ENCODE measurements around the gene LDHD. TPM values are rescaled to one million over a fixed set of nuclear protein-coding genes. Genes with fewer than 3 reads are reported as not detected.

Gene LDHD
- total and polyA plus RNA-seq, 9 of the 15 experiments (the other 6 are each of a cell fraction or from before 2014, with no cell fraction given) = 0.19 to 0.86 (median 0.54) TPM; not detected in 3

- TF ChIP-seq E2F6 (IDR thresholded peaks at IDR 0.05; ENCODE audit: borderline replicate concordance in 1 of 2, extremely low read depth in 1 of 2, insufficient read depth in 1 of 2, insufficient read length in 1 of 2, low read depth in 1 of 2, low read length in 1 of 2, poor library complexity in 1 of 2, severe bottlenecking in 1 of 2) (peak in 1 of 2 experiments; percentile 49), ZNF695 (CRISPR knock-in tag; IDR thresholded peaks at IDR 0.05) (no peak), ATF3 (IDR thresholded peaks at IDR 0.05) (peak; percentile 73), ATF3 (CRISPR knock-in tag; conservative IDR thresholded peaks at IDR 0.05) (no peak), MAZ (CRISPR knock-in tag; conservative IDR thresholded peaks at IDR 0.05 in 1 of 2, IDR thresholded peaks at IDR 0.05 in 1 of 2) (no peak)
- TF ChIP-seq, protein P1, sequence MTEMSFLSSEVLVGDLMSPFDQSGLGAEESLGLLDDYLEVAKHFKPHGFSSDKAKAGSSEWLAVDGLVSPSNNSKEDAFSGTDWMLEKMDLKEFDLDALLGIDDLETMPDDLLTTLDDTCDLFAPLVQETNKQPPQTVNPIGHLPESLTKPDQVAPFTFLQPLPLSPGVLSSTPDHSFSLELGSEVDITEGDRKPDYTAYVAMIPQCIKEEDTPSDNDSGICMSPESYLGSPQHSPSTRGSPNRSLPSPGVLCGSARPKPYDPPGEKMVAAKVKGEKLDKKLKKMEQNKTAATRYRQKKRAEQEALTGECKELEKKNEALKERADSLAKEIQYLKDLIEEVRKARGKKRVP (CRISPR knock-in tag; IDR thresholded peaks at IDR 0.05) = no peak
Measured at GRCh38 chr16:75138636-75139035, 22.1 kb upstream of the LDHD start (continued).

GRCh38 chr16:75138233-75138632, 21.7 kb upstream of the LDHD start:
- TF ChIP-seq KDM1A (IDR thresholded peaks at IDR 0.05) (0 out of 4 replicates have a peak, but pooled peaks of 1 of the 2 experiments have one; percentile 7), NBN (IDR thresholded peaks at IDR 0.05; ENCODE audit: low read depth) (no peak)
- BruUV-seq (replicated peaks) = no TSS peak
- H4K20me1 ChIP-seq (replicated peaks; ENCODE audit: control insufficient read depth, insufficient read depth, low read length) = no peaks in the 10 kb centered on the region
- no peak overlapping the region for H2AFZ ChIP-seq (ENCODE audit: low read depth, low read length)
- H3K27ac ChIP-seq (ENCODE audit: extremely low read depth, low read depth, low read length) = no peak overlapping the region
- H3K9me3 ChIP-seq (replicated peaks; ENCODE audit: control insufficient read depth, insufficient read depth, low read depth, low read length) = no peaks in the 10 kb centered on the region
- CTCF ChIA-PET (ENCODE audit: low intra/inter-chr PET ratio) = no interaction called here
- no peak for DNase-seq (ENCODE audit: extremely low read depth in 1 of 4, low spot score in 3 of 4)
- no peak for ATAC-seq
- POLR2A ChIA-PET = interaction anchor here (0.9 kb wide), 1 partner anchor 8 kb away, joined by 3 read pairs; no protein-coding TSS in a partner anchor
- 36% methylated on average over 8 of the region's 8 CpGs for WGBS (ENCODE audit: insufficient coverage, low coverage, missing lambda C conversion rate)
- H3K79me2 ChIP-seq (ENCODE audit: control insufficient read depth, insufficient read depth, low read length) = no peaks in the 10 kb centered on the region
- no peaks in the 10 kb centered on the region for H3K27me3 ChIP-seq (ENCODE audit: control insufficient read depth in 2 of 2, insufficient read depth in 2 of 2, low read length in 2 of 2)
- H3K36me3 ChIP-seq (ENCODE audit: control insufficient read depth, insufficient read depth, low read length) = no peaks in the 10 kb centered on the region
- no peak for FAIRE-seq
- intact Hi-C loops (cut with micrococcal nuclease) (loop anchor here (10.0 kb wide), 2 partner anchors 273 to 433 kb away; partner anchors contain the start of gene MLKL), in situ Hi-C loops (cut with MboI) (loop anchor here (25.0 kb wide), 1 partner anchor 426 kb away; the partner anchor contains the start of gene MLKL)
- H3K4me1 ChIP-seq (replicated peaks in 1 of 2; ENCODE audit: control insufficient read depth in 2 of 2, insufficient read depth in 2 of 2, low read length in 2 of 2) = no peaks in the 10 kb centered on the region; a peak in 1 of 5 replicates
- no peak overlapping the region for H3K4me3 ChIP-seq
- no peak overlapping the region for H3K4me2 ChIP-seq (ENCODE audit: insufficient read depth, low read length)
- H3K9ac ChIP-seq (ENCODE audit: insufficient read depth in 1 of 2, low read depth in 2 of 2, low read length in 2 of 2) = no peak overlapping the region
- no peaks in the 10 kb centered on the region for H3K9me1 ChIP-seq (ENCODE audit: control insufficient read depth, insufficient read depth, low read length)
